GM18508 (cell line): ENCODE results near the gene DAND5.

Experiments used
- ATAC-seq: cut with Tn5 transposase; IDR thresholded peaks from one replicate; pipeline ENCODE4 v1.9.1; 2021; ENCODE audit warnings: moderate number of reproducible peaks; ENCODE audit not compliant: insufficient read depth, unreplicated experiment

DAND5 gene

DNA sequence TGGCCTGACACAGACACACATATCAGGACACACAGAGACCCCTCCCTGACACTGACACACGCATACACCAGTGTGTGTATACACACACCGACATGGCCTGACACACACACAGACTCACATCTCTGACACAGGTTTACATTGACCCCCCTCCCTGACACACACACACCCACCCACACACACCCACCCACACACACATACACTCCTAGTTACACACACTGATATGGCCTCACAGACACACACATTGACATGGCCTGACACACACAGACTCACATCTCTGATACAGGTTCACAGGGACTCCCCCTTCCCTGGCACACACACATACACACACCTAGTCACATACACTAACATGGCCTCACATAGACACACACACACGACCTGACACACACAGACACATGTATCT is 21.5 kb downstream of the DAND5 start:
- no peak for ATAC-seq

DNA sequence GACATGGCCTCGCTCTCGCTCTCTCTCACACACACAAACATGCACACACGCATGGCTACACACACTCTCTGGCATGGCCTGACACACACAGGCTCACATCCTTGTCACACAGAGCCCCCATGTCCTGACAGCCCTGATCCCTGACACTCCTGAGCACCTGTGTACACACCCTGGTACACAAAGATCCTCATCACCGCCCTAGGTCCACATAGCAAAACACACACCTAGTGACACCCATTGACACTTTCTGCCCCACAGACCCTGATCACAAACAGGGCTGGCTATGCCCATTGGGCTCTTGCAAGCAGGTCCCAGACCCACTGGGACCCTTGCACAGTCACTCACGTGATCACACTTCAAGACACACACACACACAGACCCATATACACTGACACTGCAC is 21.9 kb downstream of the DAND5 start:
- ATAC-seq = no peak

DNA sequence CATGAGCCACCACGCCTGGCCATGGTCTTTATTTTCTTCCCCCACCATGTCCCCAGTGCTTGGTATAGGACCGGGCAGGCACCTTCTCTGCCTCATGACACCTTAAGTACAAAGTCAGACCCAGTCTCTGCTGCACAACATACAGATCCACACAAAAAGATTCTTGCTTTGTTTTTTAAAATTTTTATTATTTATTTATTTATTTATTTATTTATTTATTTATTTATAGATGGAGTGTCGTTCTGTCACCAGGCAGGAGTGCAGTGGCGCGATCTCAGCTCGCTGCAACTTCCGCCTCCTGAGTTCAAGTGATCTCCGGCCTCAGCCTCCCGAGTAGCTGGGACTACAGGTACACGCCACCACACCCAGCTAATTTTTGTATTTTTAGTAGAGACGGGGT is 23.4 kb downstream of the DAND5 start:
- ATAC-seq = no peak

DNA sequence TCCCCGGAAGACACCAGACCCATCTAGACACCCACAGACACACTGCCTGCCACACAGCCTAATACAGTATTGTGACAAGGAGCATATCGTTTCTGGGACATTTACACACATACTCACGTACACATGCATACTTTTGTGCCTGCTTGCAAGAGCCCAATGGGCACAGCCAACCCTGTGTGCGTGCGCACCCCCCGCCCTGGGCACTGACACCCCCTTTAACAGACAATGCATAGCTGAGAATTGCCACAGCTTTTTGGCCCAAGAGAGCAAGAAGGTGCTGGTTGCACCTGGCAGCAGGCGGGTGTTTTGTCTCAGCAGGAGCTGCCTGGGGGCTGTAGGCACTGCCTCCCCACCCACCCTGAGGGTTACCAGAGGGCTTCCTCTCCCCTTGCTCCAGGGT is 24.2 kb downstream of the DAND5 start:
- ATAC-seq = no peak

DNA sequence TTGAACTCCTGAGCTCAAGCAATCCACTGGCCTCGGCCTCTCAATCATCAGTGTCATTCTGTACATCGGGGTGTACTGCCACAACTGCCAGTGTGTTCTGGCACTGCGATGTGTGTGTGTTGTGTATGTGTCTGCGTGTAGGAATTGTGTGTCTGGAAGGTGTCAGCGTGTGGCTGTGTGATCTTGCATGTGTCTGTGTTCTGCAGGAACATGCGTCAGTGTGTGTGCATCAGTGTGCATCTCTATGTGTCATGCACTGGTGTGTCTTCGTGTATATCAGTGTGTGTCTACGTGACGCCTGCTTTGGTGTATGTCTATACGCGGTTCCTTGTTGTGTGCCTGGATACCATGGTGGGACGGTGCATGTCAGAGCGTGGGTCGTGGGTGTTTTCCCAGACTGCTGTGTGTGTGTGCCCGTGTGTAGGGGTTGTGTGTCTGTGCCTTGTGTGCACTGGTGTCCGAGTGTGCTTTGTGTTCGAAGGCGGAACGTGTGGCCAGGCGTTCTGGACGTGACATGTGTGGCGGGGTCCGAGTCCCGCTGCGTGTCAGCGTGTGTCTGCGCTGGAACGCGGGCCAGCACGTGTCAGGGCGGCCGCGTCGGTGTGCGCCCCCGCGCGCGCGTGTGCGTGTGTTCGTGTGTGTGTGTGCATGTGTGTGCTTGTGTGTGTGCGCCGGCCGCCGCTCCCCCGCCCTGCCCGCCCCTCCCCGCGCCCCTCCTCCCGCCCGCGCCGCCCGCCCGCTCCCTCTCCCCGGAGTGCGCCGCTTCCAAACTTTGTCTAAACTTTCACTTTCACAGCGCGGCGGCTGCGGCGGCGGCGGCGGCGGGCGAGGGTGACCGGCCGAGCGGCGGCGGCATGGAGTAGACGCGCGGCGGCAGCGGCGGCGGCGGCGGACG is 25.6 kb downstream of the DAND5 start, which contains the start of gene NFIX:
NFIX (plus strand) TSS at position 775 of the 895 bp plus-strand sequence. CDS start 363 bp downstream, outside the sequence.
- no peak for ATAC-seq

DNA sequence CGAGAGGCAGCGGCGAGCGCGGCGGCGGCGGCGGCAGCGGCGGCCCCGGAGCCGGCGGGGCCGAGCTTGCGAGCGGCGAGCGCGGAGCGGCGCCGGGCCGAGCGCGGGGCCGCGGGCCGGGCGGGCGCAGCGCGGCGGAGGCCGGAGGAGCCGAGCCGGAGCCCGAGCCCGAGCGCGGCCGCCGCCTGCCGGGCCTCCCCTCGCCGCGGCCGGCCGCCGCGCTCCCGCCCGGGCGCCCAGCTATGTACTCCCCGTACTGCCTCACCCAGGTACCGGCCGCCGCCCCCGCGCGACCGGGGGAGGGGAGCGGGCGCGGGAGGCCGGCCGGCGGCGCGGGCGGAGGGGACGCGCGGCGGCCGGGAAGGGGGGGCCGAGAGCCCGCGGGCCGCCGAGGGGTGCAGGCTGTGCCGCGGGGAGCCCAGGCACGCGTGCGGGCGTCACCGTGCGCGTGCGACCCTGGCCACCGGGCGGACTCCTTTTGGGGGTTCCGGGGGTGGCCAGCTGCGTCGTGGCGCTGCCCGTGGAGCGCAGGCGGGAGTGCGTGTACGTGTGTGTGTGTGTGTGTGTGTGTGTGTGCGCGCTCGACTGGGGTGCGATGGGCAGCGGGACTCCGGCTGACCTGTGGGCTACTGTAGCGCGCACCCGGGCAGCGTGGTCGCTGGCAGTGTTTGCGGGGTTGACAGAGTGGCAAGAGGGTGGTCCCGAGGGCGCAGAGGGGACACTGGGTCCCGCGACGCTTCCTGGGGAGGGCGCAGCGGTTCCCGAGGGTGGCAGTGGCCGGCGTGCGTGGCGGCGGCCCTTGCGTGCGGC is 26.4 kb downstream of the DAND5 start:
- no peak for ATAC-seq

DNA sequence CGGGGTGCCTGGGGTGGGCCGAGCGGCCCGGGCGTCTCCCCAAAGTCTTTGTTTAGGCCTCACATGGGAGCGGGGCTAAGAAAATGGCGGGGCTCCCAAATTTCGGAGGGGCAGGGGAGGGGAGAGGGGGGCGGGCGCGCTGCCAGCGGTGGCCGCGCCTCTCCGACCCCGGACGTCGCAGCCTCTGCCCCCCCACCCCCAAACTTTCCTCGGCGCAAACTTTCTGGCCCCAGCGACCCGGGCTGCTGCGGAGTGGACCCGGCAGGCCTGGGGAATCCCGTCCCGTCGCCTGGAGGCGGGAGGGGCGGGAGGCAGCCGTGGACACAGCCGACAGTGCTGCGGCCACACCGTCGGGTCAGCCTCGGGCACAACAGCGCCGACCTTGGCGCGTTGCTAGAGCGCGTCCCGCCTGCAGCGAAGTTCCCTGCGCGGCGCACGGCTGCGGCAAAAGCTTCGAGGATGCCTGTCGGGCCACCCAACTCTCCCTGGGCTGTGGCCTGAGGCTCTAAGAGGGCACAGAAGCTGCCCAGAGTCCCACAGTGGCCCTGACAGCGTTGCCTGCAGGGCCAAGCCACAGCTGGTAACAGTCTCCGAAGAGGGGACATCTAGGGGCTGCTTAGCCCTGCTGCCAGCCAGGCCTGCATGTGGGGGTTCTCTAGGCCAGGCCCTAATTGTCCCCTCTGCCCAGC is 27.2 kb downstream of the DAND5 start:
- ATAC-seq = no peak

DNA sequence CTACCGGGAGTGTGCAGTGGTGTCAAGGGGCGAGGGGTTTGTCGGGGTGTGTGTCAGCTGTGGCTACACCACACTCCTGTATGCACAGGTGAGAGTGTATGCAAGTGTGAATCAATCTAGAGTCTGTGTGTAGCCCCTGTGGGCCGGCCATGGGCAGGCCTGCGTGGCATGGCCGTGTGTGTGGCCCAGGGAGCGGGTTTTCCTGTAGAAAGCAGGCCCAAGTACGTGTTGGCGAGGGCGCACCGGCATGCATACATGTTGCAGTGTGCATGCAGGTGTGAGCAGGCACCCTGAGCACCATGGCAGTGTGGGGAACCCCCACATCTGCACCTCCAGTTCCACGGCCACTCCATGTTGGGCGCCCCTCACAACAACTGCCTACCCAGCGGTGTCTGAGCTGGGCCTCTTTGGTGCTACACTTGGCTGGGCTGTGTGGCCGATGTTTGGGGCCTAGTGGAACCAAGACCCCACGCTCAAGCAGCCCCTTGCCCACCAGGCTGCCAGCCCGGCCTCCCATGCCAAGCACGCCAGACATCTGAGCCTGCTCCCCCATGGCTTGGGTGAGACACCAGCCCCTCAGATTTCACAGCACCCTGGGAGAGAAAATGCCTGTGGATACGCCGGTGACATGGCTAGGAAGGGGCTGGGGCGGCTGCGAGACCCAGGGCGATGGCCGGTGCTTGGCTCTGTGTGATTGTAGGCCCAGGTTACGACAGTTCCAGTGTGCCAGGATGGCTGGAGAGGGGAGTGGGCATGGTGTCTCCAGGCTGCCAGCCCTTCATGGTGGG is 28.0 kb downstream of the DAND5 start:
- no peak for ATAC-seq

DNA sequence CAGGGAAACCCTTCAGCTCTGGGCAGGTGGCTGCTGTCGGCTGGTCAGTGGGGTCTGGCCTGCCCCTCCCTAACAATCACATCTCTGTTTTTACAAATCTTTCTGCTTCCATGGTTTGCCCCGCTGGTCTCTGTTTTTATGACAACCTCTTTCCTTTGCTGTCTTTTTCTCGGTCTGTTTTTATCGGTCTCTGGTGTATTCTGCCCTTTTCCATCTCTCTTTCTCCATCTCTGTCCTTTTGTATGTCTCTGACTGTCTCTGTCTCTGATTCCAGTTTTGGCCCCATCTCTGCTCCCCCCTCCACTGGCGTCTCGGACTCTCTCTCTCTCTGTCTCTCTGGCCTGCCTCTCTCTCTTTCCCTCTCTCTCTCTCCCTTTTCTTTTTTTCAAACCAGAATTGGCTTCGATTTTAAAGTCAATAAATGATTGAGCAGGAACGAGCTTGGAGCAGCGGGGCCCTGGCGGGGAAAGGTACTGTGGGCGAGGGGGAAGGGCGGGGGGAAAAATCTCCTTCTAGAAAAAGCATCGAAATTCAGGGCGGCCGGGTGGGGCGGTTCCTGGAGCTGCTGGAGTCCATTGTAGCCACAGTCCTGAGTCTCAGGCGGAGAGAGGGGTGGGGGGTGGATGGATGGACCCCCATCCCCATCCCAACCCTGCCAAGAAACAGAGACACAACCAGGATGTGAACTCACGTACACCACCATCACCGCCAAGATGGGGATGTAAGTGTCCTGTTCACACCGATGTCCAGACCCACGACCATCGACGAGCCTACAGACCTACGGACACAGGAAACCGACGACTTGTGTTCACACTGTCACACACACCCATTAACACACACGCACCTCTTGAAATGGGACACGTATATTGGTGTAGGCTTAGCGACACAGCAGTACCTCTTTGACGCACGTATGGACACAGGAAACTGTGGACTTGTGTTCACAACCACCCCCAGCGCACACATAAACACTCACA is 28.9 kb downstream of the DAND5 start:
- no peak for ATAC-seq

DNA sequence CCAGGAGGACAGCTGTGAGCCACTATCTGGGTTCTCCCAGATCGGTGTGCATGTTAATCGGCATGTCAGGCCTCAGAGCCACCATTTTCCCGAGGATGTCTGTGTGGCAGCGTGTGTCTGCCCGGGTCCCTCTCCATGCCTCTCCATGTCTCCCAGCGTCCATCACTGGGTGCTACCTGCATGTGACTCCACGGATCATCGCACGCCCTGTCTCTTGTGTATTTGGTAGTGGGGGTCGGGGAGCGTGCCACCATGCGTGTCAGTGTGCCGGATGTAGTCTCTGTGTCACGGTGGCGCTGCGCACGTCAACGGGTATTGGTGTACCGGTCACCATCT is 31.8 kb downstream of the DAND5 start:
- ATAC-seq = no peak

DNA sequence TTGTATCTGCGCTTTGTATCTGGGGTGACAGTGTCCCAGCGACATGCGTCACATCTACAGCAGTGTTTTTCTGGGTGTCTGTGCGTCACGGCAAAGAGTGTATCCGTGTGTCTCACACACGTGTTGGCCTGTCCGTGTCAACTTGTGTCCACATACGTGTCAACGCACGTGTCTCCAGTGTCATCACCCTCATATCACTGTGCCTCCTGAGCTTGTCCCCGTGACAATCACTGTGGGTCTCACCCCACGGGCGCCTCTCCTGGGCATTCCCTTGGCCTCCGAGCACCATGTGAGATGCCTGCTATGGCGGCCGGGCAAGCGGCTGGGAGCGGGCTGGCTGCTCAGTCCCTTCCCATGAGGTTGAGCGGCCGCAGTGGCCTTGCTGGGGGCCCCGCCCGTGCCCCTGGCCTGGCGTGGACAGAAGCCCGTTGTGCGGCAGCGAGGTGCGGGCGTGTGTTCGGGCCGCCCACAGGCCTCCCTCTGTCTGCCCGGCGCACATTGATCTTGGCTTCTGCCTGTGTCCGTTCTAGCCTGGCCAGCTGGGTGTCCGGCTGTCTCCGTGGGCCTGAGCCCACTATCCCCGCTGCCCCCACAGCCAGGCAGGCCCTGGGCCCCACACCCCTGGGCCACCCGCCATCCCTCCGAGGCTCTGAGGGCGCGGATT is 32.3 kb downstream of the DAND5 start:
- no peak for ATAC-seq

DNA sequence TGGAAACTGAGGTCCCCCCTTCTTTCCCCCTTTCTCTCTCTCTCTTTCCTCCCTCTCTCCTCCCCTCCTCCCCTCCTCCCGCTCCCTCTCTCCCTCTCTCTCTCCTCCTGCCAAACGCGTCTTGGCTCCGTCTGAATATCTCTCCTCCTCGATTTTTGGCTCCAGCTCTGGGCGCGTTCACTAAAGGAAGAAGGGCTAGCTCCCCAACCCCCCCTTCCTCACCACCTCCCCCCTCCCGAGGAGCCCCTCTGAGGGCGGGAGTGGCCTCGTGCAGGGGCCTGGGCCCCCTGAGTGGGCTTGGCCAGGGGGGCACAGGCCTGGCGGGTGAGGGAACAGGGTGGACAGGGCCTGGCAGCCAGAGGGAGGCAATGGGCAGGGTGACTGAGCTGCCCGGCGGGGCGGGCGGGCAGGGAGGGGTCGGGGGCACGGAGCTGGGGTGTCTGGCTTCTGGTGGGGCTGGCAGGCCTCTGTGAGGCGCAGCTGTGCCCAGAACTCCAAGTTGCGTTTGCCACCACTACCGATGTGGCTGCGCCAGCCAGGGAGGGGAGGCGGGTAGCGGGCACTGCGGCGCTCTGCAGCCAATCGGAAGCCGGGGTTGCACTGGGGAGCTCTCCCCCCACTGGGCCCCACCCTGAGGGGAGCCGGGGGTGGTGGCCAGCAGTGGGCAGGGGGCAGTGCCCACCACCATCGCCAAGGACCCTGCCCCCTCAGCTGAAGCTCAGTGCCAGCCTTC is 33.0 kb downstream of the DAND5 start:
- no peak for ATAC-seq

DNA sequence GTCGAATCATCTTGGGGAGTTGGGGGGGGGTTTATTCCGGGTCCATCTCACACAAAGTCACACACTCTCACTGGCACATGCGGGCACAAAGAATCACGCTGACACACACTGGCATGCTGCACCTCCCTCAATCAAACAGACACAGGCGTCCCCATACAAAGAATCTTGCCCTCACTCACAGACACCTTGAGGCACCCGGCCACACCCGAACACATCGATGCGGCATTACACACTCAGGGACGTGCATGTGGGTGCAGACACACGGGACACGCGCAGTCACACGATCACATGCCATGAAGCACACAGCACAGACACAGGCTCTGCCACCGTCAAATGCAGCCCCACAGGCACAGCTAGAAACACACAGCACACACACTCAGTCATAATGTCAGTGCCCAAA is 33.7 kb downstream of the DAND5 start:
- ATAC-seq = no peak

DNA sequence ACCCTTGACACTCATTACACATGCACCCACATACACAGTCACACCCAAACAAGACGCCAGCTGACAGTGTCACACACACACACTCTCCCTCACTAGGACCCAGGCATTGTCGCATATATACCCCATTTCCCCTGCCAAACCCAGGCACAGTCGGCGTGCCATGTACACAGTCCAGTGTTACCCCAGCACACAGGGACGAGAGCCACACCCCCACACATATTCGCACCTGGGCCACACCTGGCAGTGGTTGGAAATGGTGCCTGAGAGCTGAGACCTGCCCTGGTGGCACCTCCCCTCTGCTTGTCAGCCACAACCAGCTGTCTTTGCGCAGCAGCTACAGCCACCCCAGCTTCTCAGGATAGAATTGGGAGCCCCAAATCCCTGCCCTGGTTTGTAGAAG is 34.9 kb downstream of the DAND5 start:
- ATAC-seq = no peak

DNA sequence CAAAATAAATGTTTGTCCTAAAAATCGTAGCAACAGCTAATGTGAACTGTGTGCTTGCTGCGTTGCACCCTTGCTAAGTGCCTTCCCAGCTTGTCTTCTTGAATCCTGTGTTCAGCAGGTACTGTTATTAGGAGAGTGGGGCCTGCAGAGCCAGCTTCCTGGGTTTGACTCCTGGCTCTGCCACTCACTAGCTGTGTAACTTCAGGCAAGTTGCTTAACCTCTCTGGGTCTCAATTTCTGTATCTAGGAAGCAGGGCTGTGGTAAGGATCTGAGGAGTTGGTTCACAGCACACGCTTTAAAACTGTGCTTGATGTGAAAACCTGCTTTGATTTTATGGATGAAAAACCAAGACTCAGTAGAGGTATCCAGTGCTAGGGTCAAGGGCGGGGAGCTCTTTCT is 35.9 kb downstream of the DAND5 start:
- no peak for ATAC-seq

DNA sequence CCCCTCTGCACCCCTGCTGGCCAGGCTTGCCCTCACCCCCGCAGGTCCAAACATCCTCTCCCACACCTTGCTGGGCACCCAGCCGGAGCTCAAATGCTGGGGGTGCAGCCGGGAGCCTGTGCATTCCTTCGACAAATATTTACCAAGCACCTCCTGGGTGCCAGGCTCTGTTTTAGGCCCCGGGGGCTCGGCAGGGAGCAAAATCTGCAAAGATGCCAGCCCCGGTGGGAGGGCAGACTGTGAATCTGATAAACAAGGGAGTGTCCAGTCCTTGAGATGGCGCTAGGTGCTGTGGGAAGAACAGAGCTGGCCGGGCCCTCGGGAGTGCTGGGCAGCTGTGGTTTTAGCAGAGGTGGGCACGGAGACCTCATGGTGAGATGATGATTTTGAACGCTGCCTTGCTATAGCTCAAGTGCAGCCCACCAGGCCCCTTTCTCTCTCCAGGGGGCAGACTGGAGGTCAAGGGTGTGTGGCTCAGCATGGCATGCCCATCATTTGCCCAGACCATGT is 36.5 kb downstream of the DAND5 start:
- no peak for ATAC-seq

DNA sequence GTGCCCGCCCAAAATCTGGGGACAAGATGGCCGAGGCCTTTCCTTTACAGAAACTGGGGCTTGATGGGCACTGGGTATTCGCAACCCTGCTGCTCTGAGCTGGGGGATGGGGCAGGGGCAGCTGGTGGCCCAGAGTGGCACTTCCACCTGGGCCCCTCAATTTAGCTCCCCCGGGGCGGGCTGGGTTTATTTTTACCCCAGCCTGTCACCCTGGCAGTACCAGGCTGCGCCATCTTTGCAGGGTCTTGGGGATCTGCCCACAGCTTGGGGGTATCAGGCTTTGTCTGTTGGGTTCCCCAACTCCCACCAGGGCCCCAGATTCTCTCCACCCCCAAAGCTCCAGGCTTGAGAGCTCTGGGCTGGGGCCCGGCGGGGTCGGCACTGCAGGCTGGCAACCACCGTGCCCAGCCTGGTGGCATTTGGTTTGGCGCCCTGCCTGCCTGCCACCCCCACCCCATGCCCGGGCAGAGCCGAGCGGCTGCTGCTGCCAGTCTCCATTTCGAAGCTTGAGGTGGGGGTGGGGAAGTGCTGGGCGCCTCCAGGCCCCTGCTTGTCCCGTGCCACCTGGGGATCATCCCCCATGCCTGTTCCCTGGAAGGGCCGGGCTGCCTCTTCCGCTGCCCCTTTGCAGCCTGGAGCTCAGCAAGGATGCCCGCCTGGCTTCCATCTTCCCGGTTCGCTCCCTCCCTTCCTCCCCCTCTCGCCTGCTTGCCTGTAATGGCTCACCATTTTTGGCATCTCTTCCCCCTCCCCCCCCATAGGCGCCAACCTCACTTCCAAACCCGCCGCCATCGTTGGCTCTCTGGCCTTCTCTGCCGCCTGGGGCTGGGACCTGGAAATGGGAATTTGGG is 37.3 kb downstream of the DAND5 start:
- no peak for ATAC-seq
